GM18498 (cell line): ENCODE results near the gene NPRL2.

Source experiments
- ATAC-seq: cut with Tn5 transposase; IDR thresholded peaks from one replicate; pipeline ENCODE4 v1.9.1; 2021; ENCODE audit warnings: mild to moderate bottlenecking, moderate library complexity; ENCODE audit not compliant: unreplicated experiment

NPRL2 gene

GRCh38 chr3:50350527-50351322 lies at the start of gene NPRL2, which contains the start of gene CYB561D2:
Gene NPRL2 (minus strand): TSS chr3:50350775. CDS start chr3:50350652, 123 bp downstream.
Gene CYB561D2 (plus strand): TSS chr3:50350862. CDS start chr3:50351434, 572 bp downstream.
- peak; percentile 85 for ATAC-seq

DNA sequence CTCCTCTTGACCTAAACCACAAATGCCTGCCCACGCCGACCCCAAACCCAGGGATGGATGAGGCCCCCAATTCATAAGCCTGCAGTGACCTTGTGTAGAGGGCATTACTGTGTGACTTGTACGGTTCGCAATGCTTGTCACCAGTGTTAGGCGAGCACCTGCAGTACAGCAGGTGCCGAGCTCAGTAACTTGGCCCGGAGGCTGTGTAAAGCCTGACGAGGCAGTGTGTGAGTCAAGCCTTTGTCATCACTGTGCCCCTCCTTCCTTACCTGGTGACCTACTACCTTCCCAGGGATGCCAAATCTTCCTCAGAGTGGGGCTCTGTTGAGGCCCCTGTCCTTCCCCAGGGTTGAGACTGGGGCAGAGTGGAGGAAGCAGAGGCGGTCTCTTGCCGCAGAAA lies 45.9 kb upstream of the NPRL2 start:
- ATAC-seq, result no peak

- no peak for ATAC-seq
Measured at GRCh38 chr3:50395070-50395860, 44.7 kb upstream of the NPRL2 start.

DNA sequence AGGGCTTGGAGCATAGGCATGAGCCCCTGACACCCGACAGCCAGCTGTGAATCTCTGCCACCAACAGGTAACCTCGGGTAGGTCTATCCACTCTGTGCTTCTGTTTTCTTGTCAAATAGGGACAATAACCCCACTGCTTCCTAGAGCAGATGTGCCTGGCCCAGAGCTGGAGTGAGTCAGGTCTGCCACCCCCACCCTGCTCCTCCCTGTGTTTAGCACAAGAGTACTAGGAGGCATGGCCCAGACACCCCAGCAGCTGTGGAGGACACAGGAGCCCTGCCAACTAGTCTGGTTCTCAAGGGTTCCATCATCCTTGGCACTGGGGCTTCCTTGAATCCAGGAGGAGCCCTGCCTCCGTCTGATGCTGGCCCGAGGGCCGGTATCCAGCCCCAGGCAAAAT lies 42.5 kb upstream of the NPRL2 start:
- no peak for ATAC-seq

- ATAC-seq, result no peak
Measured at GRCh38 chr3:50392101-50392715, 41.6 kb upstream of the NPRL2 start.

DNA sequence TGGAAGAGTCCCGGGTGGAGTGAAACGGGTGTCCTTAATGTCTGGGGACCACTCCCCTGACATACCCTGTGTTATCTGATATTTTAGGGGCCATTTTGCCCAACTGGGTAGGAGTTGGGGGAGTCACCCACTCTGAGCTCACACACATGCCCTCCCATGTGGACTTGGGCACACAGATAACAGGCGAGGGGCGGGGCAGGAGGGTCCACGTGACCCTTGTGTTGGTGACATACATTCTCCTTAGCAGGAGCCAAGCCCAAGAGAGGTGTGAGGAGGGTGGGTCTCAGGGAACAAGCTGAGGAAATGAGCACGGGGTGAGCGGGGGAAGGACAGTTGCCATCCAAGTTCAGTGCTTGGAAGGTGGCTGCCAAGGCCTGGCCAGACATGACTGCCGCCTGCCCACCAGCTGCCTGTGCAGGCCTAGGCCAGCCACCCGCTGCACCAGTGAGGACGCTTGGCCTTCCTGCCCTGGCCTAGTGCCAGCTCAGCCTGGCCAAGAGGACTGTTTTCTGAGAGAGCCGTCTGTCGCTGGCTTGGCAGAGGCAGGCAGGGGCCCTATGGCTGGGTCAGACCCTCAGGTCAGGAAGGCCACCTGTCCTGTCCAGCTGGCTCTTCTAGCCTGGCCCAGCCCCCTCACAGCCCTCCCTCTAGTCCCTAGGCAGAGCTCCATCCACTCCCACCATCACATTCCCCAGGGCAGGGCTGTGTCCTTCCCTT lies 40.1 kb upstream of the NPRL2 start:
- ATAC-seq, result no peak

DNA sequence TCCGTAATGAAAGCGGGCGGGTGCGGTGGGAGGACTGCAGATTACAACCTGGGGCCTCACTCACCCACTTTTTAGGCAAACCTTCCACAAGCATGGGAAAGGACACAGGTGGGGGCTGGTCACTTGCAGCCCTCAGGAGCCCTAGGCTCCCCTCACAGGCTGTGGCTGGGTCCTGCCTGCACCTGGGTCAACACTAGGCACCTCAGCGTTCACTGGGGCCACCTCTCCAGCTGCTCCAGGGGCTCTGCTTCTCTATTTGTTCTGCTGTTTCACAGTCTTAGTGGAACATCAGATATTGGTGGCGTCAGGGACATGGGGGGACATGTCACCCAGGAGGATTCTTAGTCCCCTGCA lies 38.8 kb upstream of the NPRL2 start:
- no peak for ATAC-seq

- ATAC-seq, result no peak
Measured at GRCh38 chr3:50388720-50389413, 38.3 kb upstream of the NPRL2 start.

DNA sequence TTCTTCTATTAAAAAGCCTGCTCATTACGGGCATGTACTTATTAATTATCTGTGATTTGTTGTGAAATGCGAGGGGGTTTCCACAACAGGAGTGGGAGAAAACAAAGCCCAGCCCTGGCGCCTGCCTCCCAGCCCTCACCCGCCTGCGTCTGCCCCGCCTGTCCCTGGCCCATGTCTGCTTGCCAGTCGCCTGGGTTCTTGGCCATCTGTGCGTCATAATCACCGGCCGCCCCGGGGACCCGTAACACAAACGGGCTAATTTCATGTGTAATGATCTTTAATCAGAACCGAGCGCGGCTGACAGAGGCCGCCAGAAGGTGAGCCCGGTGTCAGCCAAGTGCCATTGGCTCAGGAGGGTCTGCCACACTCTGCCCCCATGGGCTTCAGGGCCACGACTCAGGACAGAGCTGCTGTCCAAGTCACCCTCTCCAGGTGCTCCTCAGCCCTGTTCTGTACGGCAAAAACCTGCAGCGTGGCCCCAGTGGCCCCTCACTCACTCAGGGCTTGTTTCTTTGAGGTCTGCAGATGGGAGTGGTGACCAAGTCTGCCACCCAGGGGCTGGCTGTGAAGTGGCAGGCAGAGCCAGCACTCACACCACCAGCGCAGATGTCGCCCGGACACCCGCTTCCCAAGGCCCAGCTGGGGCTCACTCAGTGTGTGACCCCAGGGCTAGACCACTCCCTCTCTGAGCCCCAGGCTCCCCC lies 37.6 kb upstream of the NPRL2 start:
- no peak for ATAC-seq

DNA sequence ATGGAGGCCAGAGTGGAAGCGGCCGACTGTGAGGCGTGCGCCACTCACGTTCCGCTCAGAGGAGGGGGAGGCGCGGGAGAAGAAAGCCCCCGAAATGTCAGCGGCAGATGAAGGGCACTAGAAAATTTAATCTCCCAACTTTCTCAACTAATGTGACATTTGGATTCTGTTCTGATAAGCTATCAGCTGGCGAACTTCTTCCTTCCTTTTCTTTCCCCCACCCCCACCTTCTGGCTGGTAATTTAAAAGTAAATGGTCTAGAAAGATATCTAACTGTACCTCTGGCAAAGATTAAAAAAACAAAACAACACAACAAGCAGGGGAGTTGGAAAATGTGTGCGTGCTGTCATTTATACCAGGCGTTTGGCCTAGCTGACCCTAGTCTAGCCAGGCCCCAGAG lies 35.2 kb upstream of the NPRL2 start:
- ATAC-seq, result no peak

- ATAC-seq, result no peak
Measured at GRCh38 chr3:50383750-50384149, 33.2 kb upstream of the NPRL2 start.

- ATAC-seq, result no peak
Measured at GRCh38 chr3:50382722-50383121, 32.1 kb upstream of the NPRL2 start.

DNA sequence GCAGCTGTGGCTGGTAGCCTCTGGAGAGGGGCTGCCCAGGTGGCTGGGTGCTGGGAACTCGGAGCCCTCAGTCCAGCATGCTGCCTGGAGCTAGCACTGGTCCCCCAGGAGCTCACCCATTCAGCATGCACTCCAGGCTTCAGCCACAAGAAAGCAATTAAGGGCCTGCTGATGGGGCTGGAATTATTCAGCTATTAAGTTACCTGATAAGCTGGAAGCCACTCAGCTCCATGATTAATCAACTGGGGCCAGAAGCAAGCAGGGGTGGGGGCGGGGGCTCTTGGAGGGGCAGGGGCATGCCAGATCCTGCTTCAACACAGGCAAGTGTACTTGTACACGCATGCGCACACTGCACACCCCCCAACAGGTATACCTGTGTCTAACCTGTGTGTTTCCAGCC lies 30.8 kb upstream of the NPRL2 start:
- ATAC-seq, result no peak

GRCh38 chr3:50380405-50381085 lies 30.0 kb upstream of the NPRL2 start:
- ATAC-seq, result no peak

GRCh38 chr3:50378757-50379156 lies 28.2 kb upstream of the NPRL2 start:
- ATAC-seq, result no peak

DNA sequence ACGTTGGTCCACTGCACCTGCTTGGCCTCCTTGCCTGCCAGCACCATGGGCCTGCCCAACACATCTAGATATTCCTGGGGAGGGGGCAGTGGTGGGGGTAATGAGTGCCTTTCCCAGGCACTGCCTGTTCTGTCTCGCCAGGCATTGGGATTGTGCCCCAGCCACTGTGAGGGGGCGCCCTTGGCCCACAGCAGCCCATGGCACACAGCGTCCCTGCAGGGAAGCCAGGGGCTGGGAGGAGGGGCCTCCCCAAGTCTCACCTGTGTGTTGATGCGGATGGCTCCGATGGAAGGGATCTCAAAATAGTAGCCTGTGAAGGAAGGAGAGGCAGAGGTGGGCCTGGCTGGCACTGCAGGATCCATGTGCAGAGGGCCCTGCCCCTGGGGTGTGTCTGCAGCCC lies 27.4 kb upstream of the NPRL2 start:
- ATAC-seq, result no peak

DNA sequence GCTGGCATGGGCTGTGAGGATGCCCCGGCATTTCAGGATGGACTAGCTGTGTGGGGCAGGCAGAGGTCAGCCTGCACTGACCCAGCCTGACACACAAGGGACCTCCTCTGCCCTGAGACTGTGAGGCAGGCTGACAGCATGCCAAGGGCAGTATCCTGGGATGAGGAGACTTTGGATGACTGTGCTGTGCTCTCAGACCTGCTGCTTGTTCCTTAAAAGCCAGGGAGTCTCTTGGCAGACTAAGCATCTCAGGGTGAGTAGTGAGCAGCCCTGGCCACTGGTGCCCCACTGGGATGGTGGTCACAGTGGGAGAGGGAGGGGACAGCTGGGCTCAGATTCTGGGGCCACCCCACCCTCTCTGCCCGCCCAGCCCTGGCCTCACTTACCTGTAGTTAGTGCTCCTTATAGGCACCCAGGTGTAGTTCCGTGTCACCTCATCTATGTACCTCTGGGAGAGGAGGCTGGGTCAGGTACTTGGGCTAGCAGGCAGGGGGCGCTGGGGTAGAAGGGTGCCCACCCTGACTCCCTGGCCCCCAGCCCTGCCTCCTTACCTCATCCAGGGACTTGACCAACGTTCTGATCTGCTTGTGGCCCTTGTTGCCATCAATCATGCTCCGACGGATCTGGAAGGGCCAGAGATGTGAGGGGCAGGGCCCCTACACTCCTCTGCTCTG lies 24.8 kb upstream of the NPRL2 start:
- no peak for ATAC-seq

GRCh38 chr3:50374363-50375257 lies 24.0 kb upstream of the NPRL2 start:
- ATAC-seq, result no peak
